Neural progenitor cell (in vitro differentiated cells): ENCODE results near the gene VIL1. TPM values are rescaled to one million over a fixed set of nuclear protein-coding genes. Genes with fewer than 3 reads are reported as not detected.

Experiments used
- DNase-seq: peaks from one replicate; pipeline ENCODE4 v3.0.0-alpha.2; 2016; ENCODE audit warnings: low spot score
- H2AFZ ChIP-seq: fragments of 200-600 bp; sonication (generic); replicated peaks from 2 replicates; pipeline ENCODE4 v1.6.1; 2016; ENCODE audit warnings: antibody characterized with exemption
- H3F3A ChIP-seq: fragments of 200-600 bp; sonication (generic); 2 replicates; pipeline ENCODE4 v1.6.1; 2016; ENCODE audit warnings: antibody characterized with exemption, low read depth
- H3K27ac ChIP-seq: fragments of 200-600 bp; sonication (generic); 2 replicates; pipeline ENCODE4 v1.5.1; 2016; ENCODE audit warnings: mild to moderate bottlenecking
- H3K27me3 ChIP-seq: fragments of 200-600 bp; sonication (generic); 2 replicates; pipeline ENCODE4 v1.6.1; 2016; ENCODE audit warnings: mild to moderate bottlenecking, moderate library complexity
- H3K36me3 ChIP-seq: fragments of 200-600 bp; sonication (generic); 2 replicates; pipeline ENCODE4 v1.5.1; 2016
- H3K4me1 ChIP-seq: fragments of 200-600 bp; sonication (generic); 2 replicates; pipeline ENCODE4 v1.6.1; 2016; ENCODE audit warnings: mixed run types
- H3K4me2 ChIP-seq: fragments of 200-600 bp; sonication (generic); 2 replicates; pipeline ENCODE4 v1.6.1; 2016
- H3K4me3 ChIP-seq: fragments of 200-600 bp; sonication (generic); 2 replicates; pipeline ENCODE4 v1.5.1; 2016
- H3K79me2 ChIP-seq: fragments of 200-600 bp; sonication (generic); 2 replicates; pipeline ENCODE4 v1.6.1; 2016; ENCODE audit warnings: low read depth
- H3K9ac ChIP-seq: fragments of 200-600 bp; sonication (generic); 2 replicates; pipeline ENCODE4 v1.6.1; 2016
- H3K9me3 ChIP-seq: fragments of 200-600 bp; sonication (generic); 2 replicates; pipeline ENCODE4 v1.5.1; 2016; ENCODE audit warnings: low read depth
- H4K20me1 ChIP-seq: fragments of 200-600 bp; sonication (generic); 2 replicates; pipeline ENCODE4 v1.6.1; 2016; ENCODE audit warnings: low read depth
- H3K27ac Mint-ChIP-seq: 3 replicates; pipeline ENCODE4 v1.8.0; 2021; ENCODE audit warnings: mixed read lengths
- H3K27me3 Mint-ChIP-seq: 2 replicates; pipeline ENCODE4 v1.8.0; 2022; ENCODE audit warnings: low read depth, mild to moderate bottlenecking, inconsistent platforms, moderate library complexity, mixed read lengths; ENCODE audit not compliant: insufficient read depth
- H3K36me3 Mint-ChIP-seq: 3 replicates; pipeline ENCODE4 v1.8.0; 2021; ENCODE audit warnings: mixed read lengths
- H3K4me1 Mint-ChIP-seq: 3 replicates; pipeline ENCODE4 v1.8.0; 2021; ENCODE audit warnings: mixed read lengths
- H3K4me3 Mint-ChIP-seq: 3 replicates; pipeline ENCODE4 v1.8.0; 2021; ENCODE audit warnings: mild to moderate bottlenecking, moderate library complexity, mixed read lengths
- H3K9me3 Mint-ChIP-seq: 3 replicates; pipeline ENCODE4 v1.8.0; 2020; ENCODE audit warnings: mixed read lengths
- EZH2 ChIP-seq: fragments of 200-600 bp; sonication (generic); IDR thresholded peaks from 2 replicates; pipeline ENCODE4 v1.6.1; 2017; ENCODE audit warnings: antibody characterized with exemption, mild to moderate bottlenecking, moderate library complexity
- EZH2phosphoT487 ChIP-seq: fragments of 200-600 bp; sonication (generic); IDR thresholded peaks from 2 replicates; pipeline ENCODE4 v1.6.1; 2017; ENCODE audit warnings: antibody characterized with exemption
- total RNA-seq: library from RNA; depleted of rRNA; stranded (reverse); fragments of >200 nt; gene quantifications from 2 replicates; pipeline ENCODE4 v1.2.3, GENCODE V29; 2015; ENCODE audit warnings: low replicate concordance
- TF ChIP-seq, protein P1 (sequence below): fragments of 200-600 bp; sonication (generic); IDR thresholded peaks from 2 replicates; pipeline ENCODE4 v1.5.1; 2017; ENCODE audit warnings: antibody characterized with exemption, mild to moderate bottlenecking

Gene VIL1
- total RNA-seq, 1 donor from 2014 or later, result not detected

DNA sequence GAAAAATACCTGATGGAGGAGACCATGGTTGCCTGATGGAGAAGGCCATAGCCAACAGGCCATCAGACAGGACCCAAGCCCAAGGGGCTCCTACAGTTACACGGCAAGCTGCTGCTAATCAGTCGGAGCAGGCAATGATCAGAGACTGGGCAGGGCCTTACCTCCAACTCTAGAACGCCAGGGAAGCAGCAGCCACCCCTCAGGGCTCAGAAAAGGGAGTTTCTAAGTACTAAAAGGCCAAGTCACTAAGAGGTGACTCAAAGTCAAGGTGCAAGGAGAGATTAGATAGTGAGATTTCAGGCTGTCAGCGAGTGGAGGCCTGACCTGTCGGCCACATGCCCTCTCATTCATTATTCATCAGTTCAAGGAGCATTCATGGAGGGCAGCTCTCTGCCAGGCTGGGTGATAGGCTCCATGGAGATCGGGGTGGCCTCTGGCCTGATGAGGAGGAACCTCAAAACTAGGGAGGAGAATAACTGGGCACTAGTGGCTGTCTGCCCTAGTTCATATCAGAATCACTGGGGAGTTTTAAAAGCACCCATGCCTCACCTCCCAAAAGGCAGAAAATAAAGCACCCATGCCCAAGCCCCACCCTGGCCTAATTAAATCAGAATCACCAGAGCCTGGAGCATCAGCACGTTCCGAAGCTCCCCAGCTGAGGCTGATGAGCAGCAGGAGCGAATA lies 3.6 kb downstream of the VIL1 start:
- H3K4me3 Mint-ChIP-seq, result no peak overlapping the region

DNA sequence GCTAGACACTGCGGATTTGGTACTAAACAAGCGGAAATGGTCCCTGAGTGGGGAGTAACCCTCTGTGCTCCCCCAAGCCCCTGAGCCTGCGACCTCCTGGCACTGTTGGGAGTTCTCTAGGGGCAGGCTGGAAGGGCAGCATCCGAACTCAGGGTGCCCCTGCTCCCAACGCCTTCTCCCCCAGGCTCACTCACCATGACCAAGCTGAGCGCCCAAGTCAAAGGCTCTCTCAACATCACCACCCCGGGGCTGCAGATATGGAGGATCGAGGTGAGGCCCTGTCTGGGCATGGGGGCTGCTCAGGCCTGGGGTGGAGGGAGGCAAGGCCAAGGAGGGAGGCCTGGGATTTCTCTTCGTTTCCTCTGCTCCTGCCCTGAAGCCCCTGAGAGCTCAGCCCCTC lies 4.7 kb downstream of the VIL1 start:
- H3K4me2 ChIP-seq, result no peak overlapping the region
- TF ChIP-seq EZH2, result no peak
- TF ChIP-seq, protein P1, sequence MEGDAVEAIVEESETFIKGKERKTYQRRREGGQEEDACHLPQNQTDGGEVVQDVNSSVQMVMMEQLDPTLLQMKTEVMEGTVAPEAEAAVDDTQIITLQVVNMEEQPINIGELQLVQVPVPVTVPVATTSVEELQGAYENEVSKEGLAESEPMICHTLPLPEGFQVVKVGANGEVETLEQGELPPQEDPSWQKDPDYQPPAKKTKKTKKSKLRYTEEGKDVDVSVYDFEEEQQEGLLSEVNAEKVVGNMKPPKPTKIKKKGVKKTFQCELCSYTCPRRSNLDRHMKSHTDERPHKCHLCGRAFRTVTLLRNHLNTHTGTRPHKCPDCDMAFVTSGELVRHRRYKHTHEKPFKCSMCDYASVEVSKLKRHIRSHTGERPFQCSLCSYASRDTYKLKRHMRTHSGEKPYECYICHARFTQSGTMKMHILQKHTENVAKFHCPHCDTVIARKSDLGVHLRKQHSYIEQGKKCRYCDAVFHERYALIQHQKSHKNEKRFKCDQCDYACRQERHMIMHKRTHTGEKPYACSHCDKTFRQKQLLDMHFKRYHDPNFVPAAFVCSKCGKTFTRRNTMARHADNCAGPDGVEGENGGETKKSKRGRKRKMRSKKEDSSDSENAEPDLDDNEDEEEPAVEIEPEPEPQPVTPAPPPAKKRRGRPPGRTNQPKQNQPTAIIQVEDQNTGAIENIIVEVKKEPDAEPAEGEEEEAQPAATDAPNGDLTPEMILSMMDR, result no peak
- H3K27me3 ChIP-seq, result no peaks in the 10 kb centered on the region
- no peak overlapping the region for H3K9ac ChIP-seq
- no peak overlapping the region for H3K27ac ChIP-seq
- H4K20me1 ChIP-seq, result no peaks in the 10 kb centered on the region
- no peaks in the 10 kb centered on the region for H3K36me3 ChIP-seq
- H3K36me3 Mint-ChIP-seq, result no peaks in the 10 kb centered on the region
- peaks cover 8% of the 10 kb centered on the region for H3K27me3 Mint-ChIP-seq
- peaks cover 13% of the 10 kb centered on the region for H3K4me1 Mint-ChIP-seq
- no peaks in the 10 kb centered on the region for H3K9me3 Mint-ChIP-seq
- DNase-seq, result no peak
- H3F3A ChIP-seq, result no peaks in the 10 kb centered on the region
- peak overlapping the region; percentile 76 for H3K27ac Mint-ChIP-seq
- no peak overlapping the region for H2AFZ ChIP-seq
- H3K4me3 ChIP-seq, result no peak overlapping the region
- H3K4me3 Mint-ChIP-seq, result no peak overlapping the region
- no peaks in the 10 kb centered on the region for H3K4me1 ChIP-seq
- H3K79me2 ChIP-seq, result no peaks in the 10 kb centered on the region
- H3K9me3 ChIP-seq, result no peaks in the 10 kb centered on the region

More for the DNA sequence above, 3.6 kb downstream of the VIL1 start:
- Mint-ChIP-seq H3K4me1 (peaks cover 13% of the 10 kb centered on the region), H3K27me3 (peaks cover 8% of the 10 kb centered on the region), H3K36me3 (no peaks in the 10 kb centered on the region), H3K27ac (peak overlapping the region; percentile 91), H3K9me3 (no peaks in the 10 kb centered on the region)
- H4K20me1 ChIP-seq, result no peaks in the 10 kb centered on the region
- no peaks in the 10 kb centered on the region for H3K79me2 ChIP-seq
- no peak overlapping the region for H3K9ac ChIP-seq
- no peak overlapping the region for H3K4me3 ChIP-seq
- DNase-seq, result no peak
- H3K4me2 ChIP-seq, result no peak overlapping the region
- no peaks in the 10 kb centered on the region for H3K36me3 ChIP-seq
- no peaks in the 10 kb centered on the region for H3F3A ChIP-seq
- H3K4me1 ChIP-seq, result no peaks in the 10 kb centered on the region
- H3K27me3 ChIP-seq, result no peaks in the 10 kb centered on the region
- no peak overlapping the region for H2AFZ ChIP-seq
- H3K9me3 ChIP-seq, result no peaks in the 10 kb centered on the region
- TF ChIP-seq, protein P1, result no peak
- TF ChIP-seq EZH2 (no peak), EZH2phosphoT487 (no peak)
- no peak overlapping the region for H3K27ac ChIP-seq

DNA sequence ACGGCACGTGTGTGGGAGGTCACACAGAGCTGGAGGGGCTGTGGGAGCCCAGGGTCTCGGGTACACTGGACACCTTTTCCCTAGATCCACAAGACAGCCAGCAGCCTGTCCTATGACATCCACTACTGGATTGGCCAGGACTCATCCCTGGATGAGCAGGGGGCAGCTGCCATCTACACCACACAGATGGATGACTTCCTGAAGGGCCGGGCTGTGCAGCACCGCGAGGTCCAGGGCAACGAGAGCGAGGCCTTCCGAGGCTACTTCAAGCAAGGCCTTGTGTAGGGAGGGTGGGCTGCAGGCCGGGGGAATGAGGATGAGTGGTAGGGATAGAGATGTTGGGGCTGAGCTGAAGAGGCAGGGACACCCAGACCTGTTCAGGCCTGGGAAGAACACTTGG lies 6.6 kb downstream of the VIL1 start:
- Histone ChIP-seq H3K27me3 (no peaks in the 10 kb centered on the region), H3K4me3 (no peak overlapping the region), H3K36me3 (no peaks in the 10 kb centered on the region), H3K9me3 (no peaks in the 10 kb centered on the region), H3K4me1 (no peaks in the 10 kb centered on the region), H3K79me2 (no peaks in the 10 kb centered on the region), H4K20me1 (no peaks in the 10 kb centered on the region), H3K9ac (no peak overlapping the region), H3F3A (no peaks in the 10 kb centered on the region), H2AFZ (no peak overlapping the region), H3K27ac (no peak overlapping the region), H3K4me2 (no peak overlapping the region)
- peaks cover 12% of the 10 kb centered on the region for H3K27me3 Mint-ChIP-seq
- DNase-seq, result no peak
- TF ChIP-seq EZH2phosphoT487 (no peak), EZH2 (no peak)
- TF ChIP-seq, protein P1, result no peak
- no peak overlapping the region for H3K27ac Mint-ChIP-seq
- peaks cover 13% of the 10 kb centered on the region for H3K4me1 Mint-ChIP-seq
- no peaks in the 10 kb centered on the region for H3K9me3 Mint-ChIP-seq
- H3K4me3 Mint-ChIP-seq, result no peak overlapping the region
- H3K36me3 Mint-ChIP-seq, result no peaks in the 10 kb centered on the region
